ENCODE measurements around the gene SREBF2.

Gene SREBF2

DNA sequence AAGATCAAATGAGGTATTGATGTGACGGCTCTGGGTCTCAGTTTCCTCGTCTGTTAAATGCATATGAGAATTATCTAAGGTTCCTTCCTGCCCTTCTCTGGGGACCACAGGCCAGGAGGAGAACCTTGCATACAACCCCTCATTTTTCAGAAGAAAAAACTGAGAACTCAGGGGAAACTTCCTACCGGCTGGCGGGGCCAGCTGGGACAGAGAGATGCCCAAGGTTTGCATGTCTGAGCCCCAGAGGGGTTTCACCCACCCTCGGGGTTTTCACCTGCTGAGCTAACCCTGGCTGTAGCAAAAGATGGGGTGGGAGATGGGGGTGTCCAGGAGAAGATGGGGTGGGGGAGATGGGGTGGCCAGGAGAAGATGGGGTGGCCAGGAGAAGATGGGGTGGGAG, 89.4 kb downstream of the SREBF2 start:
- no peak for DNase-seq (ENCODE audit: low read depth in 2 of 2)

DNA sequence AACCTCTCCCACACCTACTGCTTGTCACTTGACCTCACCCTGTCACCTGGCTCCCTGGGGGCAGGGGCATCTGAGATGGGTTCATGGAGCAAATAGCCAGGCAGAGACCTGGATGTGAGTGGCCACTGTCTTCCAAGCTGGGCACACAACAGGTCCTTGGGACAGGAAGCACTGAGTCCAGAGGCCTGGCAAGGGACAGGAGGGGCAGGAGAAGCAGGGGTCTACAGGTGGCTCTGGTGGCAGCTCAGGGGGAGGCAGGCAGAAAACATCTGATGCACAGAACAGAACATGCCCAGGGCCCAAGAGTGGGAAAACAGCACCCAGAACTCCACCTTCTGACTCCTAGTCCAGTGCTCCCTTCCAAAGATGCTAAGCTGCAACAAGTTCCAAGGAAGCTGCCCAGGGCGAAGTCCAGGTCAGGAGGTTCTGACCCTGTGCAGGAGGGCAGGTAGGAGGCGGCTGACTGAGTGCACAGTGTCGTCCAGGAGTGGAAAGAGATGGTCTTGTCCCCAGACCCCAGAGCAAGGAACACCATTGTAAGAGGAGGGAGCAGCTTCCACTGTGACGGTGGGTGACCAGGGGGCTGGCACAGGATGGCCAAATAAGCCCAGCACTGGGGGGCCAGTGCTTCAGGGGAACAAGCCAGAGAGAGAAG, 90.2 kb downstream of the SREBF2 start:
- no peak for DNase-seq (ENCODE audit: low read depth in 2 of 2)

DNA sequence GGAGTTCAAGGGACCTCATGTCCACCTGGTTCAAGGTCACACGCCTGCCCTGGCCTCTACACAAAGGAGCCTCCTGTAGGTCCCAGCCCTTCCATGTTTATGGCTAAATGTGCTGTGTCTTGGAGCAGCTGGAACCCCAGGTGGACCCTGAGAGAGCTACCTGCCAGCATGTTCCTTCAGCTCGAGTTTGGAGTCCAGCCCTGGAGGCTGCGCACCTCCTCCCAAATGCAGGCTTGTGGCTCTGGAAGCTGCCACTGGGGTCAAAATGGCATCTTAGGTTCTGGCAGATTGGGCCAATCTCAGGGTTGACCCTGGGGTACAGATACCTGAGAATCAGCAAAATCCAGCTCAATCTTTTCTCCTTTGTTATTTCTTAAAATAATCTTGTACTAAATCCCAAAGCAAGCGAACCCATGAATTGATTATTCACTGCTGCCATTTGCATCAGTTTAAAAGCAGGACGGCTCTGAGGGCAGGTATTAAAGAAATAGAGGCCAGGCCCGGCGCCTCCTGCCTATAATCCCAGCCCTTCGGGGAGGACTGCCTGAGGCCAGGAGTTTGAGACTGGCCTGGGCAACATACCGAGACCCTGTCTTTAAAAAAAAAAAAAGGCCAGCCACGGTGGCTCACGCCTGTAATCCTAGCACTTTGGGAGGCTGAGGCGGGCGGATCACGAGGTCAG, 90.8 kb downstream of the SREBF2 start:
- no peak for DNase-seq (ENCODE audit: low read depth in 2 of 2)

DNA sequence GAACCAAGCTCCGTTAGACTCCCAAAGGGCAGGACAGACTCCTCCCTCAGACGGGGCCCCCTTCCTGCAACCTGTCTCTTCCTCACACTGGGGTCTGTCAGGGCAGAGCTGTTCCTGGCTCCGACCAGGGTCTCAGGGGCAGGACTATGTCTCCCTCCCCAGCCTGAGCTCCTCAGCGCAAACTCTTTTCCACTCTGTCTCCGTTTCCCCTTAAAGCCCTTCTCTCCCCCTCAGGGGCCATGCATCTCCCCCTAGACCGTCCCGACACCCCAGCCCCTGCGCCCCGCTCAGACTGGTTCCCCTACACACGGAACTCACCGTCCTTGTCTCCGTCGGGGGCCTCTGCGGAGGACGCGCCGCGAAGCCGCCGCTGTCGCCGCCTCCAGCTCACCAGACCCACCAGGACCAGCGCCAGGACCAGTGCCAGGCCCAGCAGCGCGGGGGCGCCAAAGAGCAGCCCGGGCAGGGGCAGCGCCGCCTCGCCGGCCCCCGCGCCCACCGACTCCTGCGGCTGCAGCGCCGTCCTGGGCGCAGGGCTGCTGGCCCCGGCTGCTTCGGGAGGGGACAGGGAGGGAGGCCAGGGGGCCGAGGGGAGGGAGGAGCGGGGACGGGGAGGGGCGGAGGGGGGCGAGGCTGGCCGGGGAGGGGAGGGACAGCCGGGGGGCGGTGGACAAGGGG, 93.0 kb downstream of the SREBF2 start:
- peak; percentile 51 to 59 for DNase-seq (ENCODE audit: low read depth in 2 of 2)

DNA sequence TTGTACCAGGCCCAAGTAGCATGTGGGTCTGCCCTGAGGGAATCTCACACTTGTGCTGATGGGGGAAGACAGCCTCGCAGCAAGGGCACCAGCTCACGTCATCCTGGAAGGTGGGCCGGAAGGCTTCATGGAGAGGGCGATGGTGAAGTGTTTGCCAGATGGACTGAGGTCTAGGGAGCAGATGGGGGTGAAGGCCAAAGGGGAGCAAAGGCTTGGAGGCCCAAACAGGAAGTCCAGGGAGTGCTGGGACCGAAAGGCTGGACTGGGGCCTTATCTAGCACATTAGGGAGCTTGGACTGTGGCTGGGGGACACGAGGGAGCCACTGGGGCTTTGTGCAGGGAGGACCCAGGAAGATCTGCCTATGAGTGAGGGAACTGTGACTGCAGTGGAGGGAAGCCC, 94.9 kb downstream of the SREBF2 start:
- no peak for DNase-seq (ENCODE audit: low read depth in 2 of 2)

DNA sequence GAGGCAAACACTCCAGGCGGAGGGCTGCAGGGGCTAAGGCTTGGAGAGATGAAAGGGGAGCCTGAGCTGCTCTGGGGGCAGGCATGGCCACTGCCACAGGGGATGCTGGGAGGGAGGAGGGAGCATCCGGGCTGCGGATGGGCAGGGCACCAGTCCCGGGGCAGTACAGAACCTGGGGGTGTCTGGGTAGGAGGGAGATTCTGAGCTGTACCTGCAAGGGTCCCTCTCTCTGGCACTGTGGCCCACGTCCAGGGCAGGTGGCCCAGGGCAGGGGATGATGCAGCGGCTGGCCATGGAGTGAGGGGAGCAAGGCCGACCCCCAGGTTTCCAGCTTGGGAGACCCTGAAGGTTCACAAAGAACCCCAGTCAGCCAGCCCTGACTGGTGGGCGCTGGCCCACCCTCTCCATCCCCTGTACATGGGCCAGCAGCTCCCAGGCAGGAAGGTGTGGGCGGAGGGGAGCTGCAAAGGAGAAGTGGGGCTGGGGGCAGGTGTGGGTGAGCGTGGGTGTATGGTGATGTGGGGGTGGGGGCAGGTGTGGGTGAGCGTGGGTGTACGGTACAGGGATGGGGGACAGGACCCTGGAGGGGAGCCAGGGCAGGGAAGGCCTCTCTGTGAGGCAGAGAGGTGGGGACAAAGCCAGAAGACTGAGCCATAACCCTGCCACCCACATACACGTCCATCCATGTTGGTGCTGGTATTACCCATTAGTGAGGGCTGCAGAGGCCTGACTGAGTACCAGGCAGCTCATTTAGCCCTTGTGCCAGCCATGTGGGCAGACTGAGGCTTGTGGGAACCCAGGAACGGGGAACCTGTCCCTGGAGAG, 95.9 kb downstream of the SREBF2 start:
- DNase-seq (ENCODE audit: low read depth in 2 of 2): no peak

DNA sequence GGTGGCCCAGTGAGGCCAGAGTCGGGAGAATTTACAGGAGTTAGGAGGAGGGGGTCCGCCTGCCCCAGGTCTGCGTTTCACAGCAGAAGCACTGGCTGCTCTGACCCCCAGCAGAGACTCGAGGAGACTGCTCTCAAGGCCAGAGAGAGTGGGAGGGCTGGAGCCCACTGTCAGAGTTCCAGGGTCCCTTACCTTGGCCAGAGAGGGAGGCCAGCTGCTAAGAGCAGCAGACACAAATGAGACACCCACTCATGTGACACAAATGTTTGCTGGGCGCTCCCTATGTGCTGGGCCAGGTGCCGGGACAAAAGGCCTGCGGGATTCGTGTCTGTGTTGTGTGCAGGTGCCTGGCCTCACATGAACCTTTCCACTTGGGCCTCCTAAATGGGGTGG, 96.5 kb downstream of the SREBF2 start:
- no peak for DNase-seq (ENCODE audit: low read depth in 2 of 2)

DNA sequence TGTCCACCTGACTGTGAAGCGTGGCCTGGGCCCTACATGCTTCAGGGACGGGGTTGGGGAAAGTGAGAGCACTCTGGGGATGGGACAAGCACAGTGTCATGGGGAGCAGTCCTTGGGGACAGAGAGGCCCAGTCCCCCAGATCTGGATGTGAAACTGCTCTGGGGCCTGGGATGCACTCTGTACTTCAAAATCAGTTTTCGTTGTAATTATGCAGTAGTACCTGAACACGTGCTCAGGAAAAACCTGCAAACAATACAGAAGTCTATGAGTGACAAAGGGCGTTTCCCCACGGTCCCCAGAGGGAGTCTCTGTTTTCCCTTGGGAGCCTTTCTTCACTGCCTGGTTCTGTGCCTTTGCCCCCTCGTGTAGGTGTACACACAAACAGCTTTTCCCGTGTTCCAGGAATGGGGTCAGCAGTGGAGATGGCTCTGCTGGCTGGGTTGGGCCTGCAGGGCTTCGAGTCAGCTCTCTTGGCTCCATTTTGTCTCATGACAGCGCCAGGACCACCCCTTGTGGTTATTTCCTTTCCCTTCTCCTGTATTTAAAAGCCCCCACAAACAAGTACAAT, 98.9 kb downstream of the SREBF2 start:
- DNase-seq (ENCODE audit: low read depth in 2 of 2): no peak

DNA sequence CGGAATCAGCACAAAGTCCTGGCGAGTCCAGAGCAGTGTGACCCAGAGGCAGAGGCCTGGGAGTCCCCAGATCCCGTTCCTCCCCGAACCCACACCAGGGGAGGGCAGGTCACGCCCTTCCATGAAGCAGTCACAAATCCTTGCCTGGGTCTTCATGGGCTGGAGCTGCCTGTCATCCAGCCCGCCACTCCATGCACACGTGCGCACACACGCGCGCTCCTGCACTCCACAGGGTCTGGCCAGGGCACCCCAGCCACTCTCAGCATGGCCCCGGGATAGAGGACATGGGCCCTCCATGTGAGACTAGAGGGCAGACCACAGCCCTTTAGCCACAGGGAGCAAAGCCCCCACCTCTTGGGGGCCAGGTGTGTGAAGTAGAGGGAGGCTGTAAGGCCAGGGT, 99.4 kb downstream of the SREBF2 start:
- DNase-seq (ENCODE audit: low read depth in 2 of 2): no peak

DNA sequence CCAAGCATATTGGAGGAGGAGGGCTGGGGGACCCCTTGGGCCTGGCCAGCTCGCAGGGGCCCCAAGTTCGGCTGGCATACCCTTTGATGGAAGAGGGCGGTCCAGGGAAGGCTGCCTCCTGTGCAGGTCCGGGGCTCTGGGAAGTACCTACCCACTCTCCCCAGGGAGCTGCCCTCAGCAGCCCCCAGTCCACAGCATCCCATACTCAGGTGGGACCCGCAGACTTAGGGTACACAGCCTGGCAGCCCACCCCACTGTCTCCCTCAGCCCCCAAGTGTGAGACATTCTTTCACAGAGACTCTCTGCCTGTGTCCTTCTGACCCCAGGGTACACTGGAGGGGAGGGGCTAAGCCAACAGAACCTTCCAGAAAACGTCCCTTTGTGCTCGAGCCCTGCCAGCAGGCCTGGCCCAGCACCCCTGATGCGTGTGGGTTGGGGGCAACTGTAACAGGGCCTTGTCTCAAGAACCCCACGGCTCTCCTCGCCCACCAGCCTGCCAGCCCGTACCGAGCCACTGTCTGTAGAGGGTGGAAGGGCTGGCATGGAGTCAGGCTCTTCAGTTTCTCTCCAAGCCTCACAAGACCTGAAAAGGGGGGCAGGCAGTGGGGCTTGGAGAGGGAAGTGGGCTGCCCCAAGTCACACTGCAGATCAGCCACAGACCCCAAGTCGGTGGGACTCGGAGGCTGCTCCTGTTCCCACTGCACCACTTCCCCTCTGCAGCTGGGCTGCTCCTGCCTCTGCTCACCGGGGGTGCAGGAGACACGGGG, 100.7 kb downstream of the SREBF2 start:
- no peak for DNase-seq (ENCODE audit: low read depth in 2 of 2)

DNA sequence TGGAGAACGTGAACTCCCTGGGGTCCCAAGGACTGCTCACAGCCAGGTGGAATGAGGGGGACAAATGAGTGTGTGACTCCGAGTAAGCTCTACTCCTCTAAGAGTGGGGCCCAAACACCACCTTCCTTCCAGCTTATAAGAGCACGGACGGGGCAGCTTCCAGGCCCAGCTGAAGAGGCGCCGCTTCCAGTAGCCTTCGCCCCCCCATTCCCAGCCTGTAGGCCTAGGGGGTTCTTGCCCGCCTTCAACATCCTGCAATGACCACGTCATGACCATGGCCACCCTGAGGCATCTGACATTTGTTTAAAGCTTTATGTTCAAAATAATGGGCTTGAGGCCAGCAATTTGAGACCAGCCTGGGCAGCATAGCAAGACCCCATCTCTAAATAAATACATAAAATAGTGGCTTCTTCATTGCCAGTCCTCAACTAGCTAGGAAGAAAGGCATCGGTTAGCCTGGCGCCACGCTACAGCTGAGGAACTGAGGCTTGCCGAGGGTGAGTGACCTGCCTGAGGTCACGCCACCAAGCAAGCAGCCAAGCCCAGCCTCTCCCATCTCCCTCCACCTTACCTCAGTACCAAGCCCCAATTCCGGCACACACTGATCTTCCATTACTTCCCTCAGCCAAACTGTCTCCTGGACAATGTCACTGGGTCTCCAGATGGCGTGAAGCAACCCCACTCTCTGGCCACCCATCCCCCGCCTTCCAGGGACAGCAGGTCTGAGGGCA, 101.5 kb downstream of the SREBF2 start:
- DNase-seq (ENCODE audit: low read depth in 2 of 2): no peak

DNA sequence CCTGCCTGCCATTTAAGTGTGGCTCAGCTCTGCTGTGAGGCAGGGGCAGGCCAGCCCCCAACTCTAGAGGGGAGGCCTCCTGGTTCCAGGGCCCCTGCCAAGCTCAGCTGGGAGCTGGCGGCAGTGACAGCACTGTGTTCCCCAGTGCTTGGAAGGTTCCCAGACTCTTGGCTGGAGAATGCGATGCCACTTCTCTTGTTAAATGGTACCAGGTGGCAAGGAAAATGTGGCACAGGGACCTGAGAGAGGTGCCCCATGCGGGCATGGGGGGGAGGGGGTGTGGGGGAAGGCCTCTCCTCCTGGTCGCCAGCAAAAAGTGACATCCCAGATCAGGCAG, 102.1 kb downstream of the SREBF2 start:
- DNase-seq (ENCODE audit: low read depth in 2 of 2): no peak

DNA sequence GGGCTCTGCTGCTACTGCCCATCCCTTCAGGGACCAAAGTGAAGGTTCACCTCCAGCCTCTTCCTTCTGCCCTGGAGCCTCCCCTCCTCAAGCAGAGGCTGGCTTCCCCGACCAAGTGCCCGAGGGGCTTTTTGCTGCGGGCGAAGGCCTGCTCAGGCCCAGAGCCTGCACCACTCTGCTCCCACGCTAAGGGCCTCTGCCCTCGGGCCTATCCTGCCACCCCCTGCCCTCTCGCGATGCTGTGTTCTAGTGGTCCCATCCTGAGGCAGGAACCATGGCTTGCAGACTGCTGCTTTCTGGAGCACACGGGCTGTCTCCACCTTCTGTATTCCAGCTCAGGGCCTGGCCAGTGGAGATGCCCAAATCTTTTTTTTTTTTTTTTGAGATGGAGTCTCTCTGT, 102.6 kb downstream of the SREBF2 start:
- DNase-seq (ENCODE audit: low read depth in 2 of 2): no peak

DNA sequence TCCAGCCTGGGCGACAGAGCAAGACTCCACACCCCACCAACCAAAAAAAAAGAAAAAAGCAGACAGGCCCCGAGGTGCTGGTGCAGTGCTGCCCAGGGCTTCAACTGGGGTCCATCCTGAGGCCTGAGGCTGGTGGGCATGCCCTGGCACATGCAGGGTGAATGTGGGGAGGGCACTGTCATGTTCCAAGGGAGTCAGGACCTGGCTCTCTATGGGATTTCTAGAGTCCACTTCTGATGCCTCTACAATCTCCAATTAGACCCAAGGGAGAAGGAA, 103.9 kb downstream of the SREBF2 start:
- no peak for DNase-seq (ENCODE audit: low read depth in 2 of 2)

DNA sequence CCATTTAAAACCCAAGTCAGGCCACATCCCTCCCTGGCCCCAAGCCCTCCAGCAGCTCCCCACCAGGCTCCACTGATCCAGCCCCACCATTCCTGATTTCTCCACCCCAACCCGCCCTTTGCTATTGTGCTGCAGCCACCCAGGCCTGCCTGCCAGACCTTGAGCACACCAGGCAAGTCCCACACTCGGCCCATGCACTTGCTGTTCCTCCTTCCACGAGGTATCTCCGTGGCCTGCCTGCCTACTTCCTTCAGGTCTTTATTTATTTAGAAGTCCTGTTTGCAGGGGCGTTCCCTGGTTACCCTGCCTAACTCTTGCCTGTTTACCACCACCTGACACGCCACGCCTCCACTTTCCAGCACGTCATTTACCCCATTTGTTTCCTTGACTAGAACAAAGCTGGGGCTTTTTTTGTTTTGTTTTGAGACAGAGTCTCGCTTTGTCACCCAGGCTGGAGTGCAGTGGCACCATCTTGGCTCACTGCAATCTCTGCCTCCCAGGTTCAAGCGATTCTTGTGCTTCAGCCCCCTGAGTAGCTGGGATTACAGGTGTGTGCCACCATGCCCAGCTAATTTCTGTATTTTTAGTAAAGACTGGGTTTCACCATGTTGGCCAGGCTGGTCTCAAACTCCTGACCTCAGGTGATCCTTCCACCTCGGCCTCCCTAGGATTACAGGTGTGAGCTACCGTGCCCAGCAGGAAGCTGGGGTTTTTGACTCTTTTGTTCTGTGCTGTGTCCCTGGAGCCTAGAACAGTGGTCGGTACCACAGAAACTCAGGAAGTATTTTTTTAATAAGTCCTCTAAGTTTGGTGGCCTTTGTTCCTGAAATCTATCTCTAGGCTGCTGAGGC, 107.3 kb downstream of the SREBF2 start:
- DNase-seq (ENCODE audit: low read depth in 2 of 2): peak; percentile 75 to 83

DNA sequence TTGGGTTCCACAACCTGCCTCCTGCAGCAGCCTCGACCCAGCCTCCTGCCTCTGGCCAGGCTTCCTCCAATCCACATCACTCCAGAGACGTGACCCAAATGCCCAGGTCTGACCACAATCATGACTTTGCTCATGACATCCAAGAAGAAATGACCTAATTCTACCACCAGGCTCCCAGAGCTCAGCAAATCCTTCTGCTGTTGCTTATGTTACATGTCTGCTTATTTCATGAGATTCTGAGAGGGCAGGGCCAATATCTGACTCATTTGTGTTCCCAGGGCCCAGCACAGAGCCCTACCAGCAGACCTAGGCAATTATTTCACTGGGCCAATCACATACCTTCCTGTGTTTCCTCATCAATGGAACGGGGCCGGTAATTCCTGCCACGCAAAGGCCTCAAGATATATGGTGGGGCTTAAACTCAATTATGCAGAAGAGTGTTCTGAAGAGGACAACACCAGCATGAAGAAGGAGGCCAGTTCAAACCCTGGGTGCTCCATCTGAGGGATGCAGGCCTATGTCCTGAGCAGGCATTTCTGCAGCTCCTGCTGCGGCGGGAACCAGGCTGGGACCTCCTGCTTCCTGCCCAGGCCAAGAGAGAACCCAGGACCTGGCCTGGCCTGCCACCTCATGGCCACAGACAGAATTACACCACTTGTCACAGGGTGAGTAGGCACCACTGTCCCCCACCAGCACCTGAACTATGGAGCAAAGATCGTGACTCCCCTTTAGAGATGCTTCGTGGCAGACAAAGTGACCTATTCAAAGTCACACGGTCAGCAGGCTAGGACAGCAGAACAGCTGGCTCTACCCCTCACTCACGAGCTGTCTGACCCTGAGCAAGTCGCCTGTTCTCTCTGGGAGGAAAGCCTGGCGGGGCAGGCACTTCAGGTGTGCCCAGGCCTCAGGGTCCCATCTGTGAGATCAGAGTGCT, 108.2 kb downstream of the SREBF2 start:
- peak; percentile 61 to 71 for DNase-seq (ENCODE audit: low read depth in 2 of 2)

DNA sequence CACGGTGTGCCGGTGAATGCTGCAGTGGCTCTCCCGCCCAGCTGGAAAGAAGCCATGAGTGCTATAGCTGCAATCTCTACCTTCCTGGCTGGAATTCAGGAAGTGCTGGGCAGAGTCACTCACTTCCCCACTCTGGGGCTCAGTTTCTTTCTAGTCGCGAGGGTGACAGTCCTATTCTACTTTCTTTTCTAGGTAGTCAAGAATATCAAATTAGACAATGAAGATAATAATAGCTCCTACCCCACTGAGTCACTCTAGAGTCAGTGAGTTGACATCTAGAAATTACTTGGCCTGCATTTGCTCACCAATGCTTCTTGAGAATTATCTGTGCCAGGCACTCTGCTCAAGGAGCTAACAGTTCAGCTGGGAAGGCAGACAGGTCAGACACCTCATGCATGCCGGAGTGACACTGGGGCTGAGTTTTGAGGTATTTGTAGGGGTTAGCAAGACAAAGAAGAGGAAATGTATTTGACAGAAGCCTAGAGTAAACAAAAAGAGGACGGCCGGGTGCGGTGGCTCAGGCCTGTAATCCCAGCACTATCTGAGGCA, 110.8 kb downstream of the SREBF2 start:
- no peak for DNase-seq (ENCODE audit: low read depth in 2 of 2)

DNA sequence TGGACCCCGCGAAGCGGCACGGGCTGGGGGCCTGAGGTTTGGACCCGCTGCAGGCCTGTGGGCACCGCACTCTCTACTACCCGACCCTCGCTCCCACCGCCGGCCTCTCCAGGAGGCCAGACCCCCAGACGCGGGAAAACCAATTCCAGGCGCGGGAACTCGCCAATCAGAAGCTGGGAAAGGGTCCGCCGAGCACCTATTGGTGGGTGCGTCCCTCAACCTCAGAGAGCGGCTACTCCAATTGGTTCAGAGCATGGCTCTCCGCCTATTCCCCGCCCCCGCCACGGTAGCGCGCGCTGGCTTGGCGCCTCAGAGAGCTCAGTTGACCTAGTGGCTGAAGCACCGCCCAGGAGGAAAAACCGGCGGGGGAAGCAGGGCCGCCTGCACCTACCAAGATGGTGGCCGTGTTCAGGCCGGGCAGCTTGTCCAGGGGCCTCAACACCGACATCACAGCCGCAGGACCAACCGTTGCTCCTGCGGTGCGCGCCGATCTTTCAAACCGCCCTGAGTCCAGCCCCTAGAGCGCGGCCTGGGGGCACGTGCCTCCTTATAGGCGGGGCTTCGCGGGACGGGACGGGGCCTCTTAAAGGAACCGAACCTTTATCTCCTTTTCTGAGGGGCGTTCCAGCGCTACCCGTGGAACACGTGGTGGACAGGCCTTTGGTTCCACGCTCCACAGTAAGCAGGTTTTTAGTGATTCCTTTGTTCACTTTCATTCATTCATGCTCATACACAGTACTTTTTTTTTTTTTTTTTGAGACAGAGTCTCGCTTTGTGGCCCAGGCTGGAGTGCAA, 113.9 kb downstream of the SREBF2 start, which contains the start of gene CENPM:
Gene CENPM (minus strand): TSS at position 524 of the 795 bp plus-strand sequence. CDS start 76 bp downstream, at position 448.
- DNase-seq (ENCODE audit: low read depth in 2 of 2): peak; percentile 66 to 68
